ENCODE results near the gene SLC15A3.

- no peak for TF ChIP-seq CREB5 (CRISPR knock-in tag; IDR thresholded peaks at IDR 0.05; ENCODE audit: low read depth)
- TF ChIP-seq ZFP3 (CRISPR knock-in tag; IDR thresholded peaks at IDR 0.05), result no peak
- TF ChIP-seq TSHZ2 (CRISPR knock-in tag; IDR thresholded peaks at IDR 0.05), result no peak
- TF ChIP-seq OSR1 (CRISPR knock-in tag; IDR thresholded peaks at IDR 0.05), result no peak
Measured at GRCh38 chr11:60931917-60932316, 20.1 kb downstream of the SLC15A3 start.
